ENCODE data around the gene LRRC23. TPM values are rescaled to one million over a fixed set of nuclear protein-coding genes. Genes with fewer than 3 reads are reported as not detected.

Gene LRRC23
- total and polyA plus RNA-seq, 2 of the 13 experiments (the other 11 are each of a cell fraction or from before 2014, with no cell fraction given): 6.0 to 7.8 TPM

GRCh38 chr12:6952121-6952862, 47.7 kb downstream of the LRRC23 start (continued):
- no peak for TF ChIP-seq ZNF709 (CRISPR knock-in tag; IDR thresholded peaks at IDR 0.05)
- no peak for TF ChIP-seq RBFOX2 (IDR thresholded peaks at IDR 0.05; ENCODE audit: low read depth, low read length)
- TF ChIP-seq TOE1 (CRISPR knock-in tag; IDR thresholded peaks at IDR 0.05): no peak
- TF ChIP-seq SP4 (CRISPR knock-in tag; IDR thresholded peaks at IDR 0.05): no peak
- no peak for TF ChIP-seq NFKB2 (CRISPR knock-in tag; IDR thresholded peaks at IDR 0.05; ENCODE audit: borderline replicate concordance)

- 89% methylated on average over 15 of the region's 15 CpGs for WGBS (ENCODE audit: low lambda C conversion rate)
Measured at GRCh38 chr12:6952863-6953441, 48.3 kb downstream of the LRRC23 start.

More at GRCh38 chr12:6952863-6953441, 48.3 kb downstream of the LRRC23 start:
- Histone ChIP-seq H3K4me1 (ENCODE audit: insufficient read depth, low read length) (peaks cover 5% of the 10 kb centered on the region; the same call in 1 of the 2 replicates), H3K4me2 (ENCODE audit: low read depth, low read length) (no peak overlapping the region), H3K36me3 (replicated peaks in 1 of 2; ENCODE audit: control insufficient read depth in 1 of 2, insufficient read depth in 2 of 2, low read length in 2 of 2) (no peaks in the 10 kb centered on the region; a peak in 1 of 5 replicates), H3K27ac (ENCODE audit: extremely low read length, insufficient read depth, low read length) (no peak overlapping the region), H3K27me3 (ENCODE audit: control insufficient read depth in 1 of 2, insufficient read depth in 2 of 2, low read length in 2 of 2) (no peaks in the 10 kb centered on the region), H3K4me3 (replicated peaks in 1 of 3; ENCODE audit: insufficient read depth in 1 of 3, low read depth in 2 of 3, low read length in 3 of 3) (no peak overlapping the region), H3K9ac (ENCODE audit: insufficient read depth, low read depth, low read length) (no peak overlapping the region), H3K79me2 (ENCODE audit: insufficient read depth, low read length) (no peaks in the 10 kb centered on the region), H4K20me1 (ENCODE audit: insufficient read depth, low read length) (no peaks in the 10 kb centered on the region), H2AFZ (ENCODE audit: low read length) (no peak overlapping the region), H3K9me3 (ENCODE audit: low read length) (no peaks in the 10 kb centered on the region)
- intact Hi-C loops (cut with micrococcal nuclease; ENCODE audit: unreplicated experiment) (no loop called here), in situ Hi-C loops (cut with HindIII; ENCODE audit: extremely low pct_ligation_motif_present, low pct_unique_long_range_greater_than_20kb) (no loop called here)
- no peak for FAIRE-seq
- no peak for ATAC-seq
- POLR2A ChIA-PET: no interaction called here
- DNase-seq (ENCODE audit: low spot score): no peak
- no peak for TF ChIP-seq CHD4 (IDR thresholded peaks at IDR 0.05; ENCODE audit: borderline replicate concordance, low read length)
- no peak for TF ChIP-seq KDM5B (CRISPR knock-in tag; IDR thresholded peaks at IDR 0.05; ENCODE audit: borderline replicate concordance)
- no peak for TF ChIP-seq IRF2 (CRISPR knock-in tag; IDR thresholded peaks at IDR 0.05)
- no peak for TF ChIP-seq CBX2 (IDR thresholded peaks at IDR 0.05; ENCODE audit: low read depth, low read length)
- TF ChIP-seq CBX2 (CRISPR knock-in tag; IDR thresholded peaks at IDR 0.05; ENCODE audit: low read depth): no peak
- no peak for TF ChIP-seq ZNF44 (CRISPR knock-in tag; IDR thresholded peaks at IDR 0.05)
- TF ChIP-seq ZNF329 (CRISPR knock-in tag; IDR thresholded peaks at IDR 0.05; ENCODE audit: low read depth): no peak
- no peak for TF ChIP-seq ZNF597 (CRISPR knock-in tag; IDR thresholded peaks at IDR 0.05)
- no peak for TF ChIP-seq IKZF5 (CRISPR knock-in tag; IDR thresholded peaks at IDR 0.05)
- no peak for TF ChIP-seq BORCS8-MEF2B (CRISPR knock-in tag; IDR thresholded peaks at IDR 0.05)
- TF ChIP-seq ZNF543 (CRISPR knock-in tag; IDR thresholded peaks at IDR 0.05): no peak
- CTCF ChIA-PET (ENCODE audit: low intra/inter-chr PET ratio, low total read pairs): no interaction called here
- BruUV-seq (replicated peaks): no TSS peak
